Measurements from ENCODE around the gene CUBN.

The CUBN gene

GRCh38 chr10:16992611-16993119 is 136.9 kb downstream of the CUBN start:
- no peak overlapping the region for H3K4me3 ChIP-seq (ENCODE audit: low read depth, low read length)

- no peak overlapping the region for H3K4me3 ChIP-seq (ENCODE audit: low read depth, low read length)
Observed at GRCh38 chr10:16991011-16991410, 138.6 kb downstream of the CUBN start.

- no peak overlapping the region for H3K4me3 ChIP-seq (ENCODE audit: low read depth, low read length)
Observed at GRCh38 chr10:16989826-16990293, 139.8 kb downstream of the CUBN start.

GRCh38 chr10:16988900-16989299 is 140.7 kb downstream of the CUBN start:
- H3K4me3 ChIP-seq (ENCODE audit: low read depth, low read length) = no peak overlapping the region

- no peak overlapping the region for H3K4me3 ChIP-seq (ENCODE audit: low read depth, low read length)
Observed at GRCh38 chr10:16987976-16988610, 141.5 kb downstream of the CUBN start.

GRCh38 chr10:16987206-16987621 is 142.4 kb downstream of the CUBN start:
- no peak overlapping the region for H3K4me3 ChIP-seq (ENCODE audit: low read depth, low read length)

GRCh38 chr10:16986406-16987205 is 143.0 kb downstream of the CUBN start:
- no peak overlapping the region for H3K4me3 ChIP-seq (ENCODE audit: low read depth, low read length)

- H3K4me3 ChIP-seq (ENCODE audit: low read depth, low read length) = no peak overlapping the region
Observed at GRCh38 chr10:16986082-16986405, 143.6 kb downstream of the CUBN start.

- no peak overlapping the region for H3K4me3 ChIP-seq (ENCODE audit: low read depth, low read length)
Observed at GRCh38 chr10:16984242-16984641, 145.4 kb downstream of the CUBN start.

- H3K4me3 ChIP-seq (ENCODE audit: low read depth, low read length) = no peak overlapping the region
Observed at GRCh38 chr10:16976803-16977202, 152.8 kb downstream of the CUBN start.

GRCh38 chr10:16975188-16975587 is 154.4 kb downstream of the CUBN start:
- H3K4me3 ChIP-seq (ENCODE audit: low read depth, low read length) = no peak overlapping the region

- no peak overlapping the region for H3K4me3 ChIP-seq (ENCODE audit: low read depth, low read length)
Observed at GRCh38 chr10:16968416-16969041, 161.1 kb downstream of the CUBN start.

GRCh38 chr10:16967866-16968415 is 161.7 kb downstream of the CUBN start:
- H3K4me3 ChIP-seq (ENCODE audit: low read depth, low read length) = no peak overlapping the region

GRCh38 chr10:16966991-16967865 is 162.4 kb downstream of the CUBN start:
- H3K4me3 ChIP-seq (ENCODE audit: low read depth, low read length) = no peak overlapping the region

- no peak overlapping the region for H3K4me3 ChIP-seq (ENCODE audit: low read depth, low read length)
Observed at GRCh38 chr10:16965740-16966447, 163.7 kb downstream of the CUBN start.

GRCh38 chr10:16965344-16965616 is 164.3 kb downstream of the CUBN start:
- no peak overlapping the region for H3K4me3 ChIP-seq (ENCODE audit: low read depth, low read length)

GRCh38 chr10:16964576-16965343 is 164.9 kb downstream of the CUBN start:
- no peak overlapping the region for H3K4me3 ChIP-seq (ENCODE audit: low read depth, low read length)

- no peak overlapping the region for H3K4me3 ChIP-seq (ENCODE audit: low read depth, low read length)
Observed at GRCh38 chr10:16960551-16960950, 169.1 kb downstream of the CUBN start.

- H3K4me3 ChIP-seq (ENCODE audit: low read depth, low read length) = no peak overlapping the region
Observed at GRCh38 chr10:16957038-16957437, 172.6 kb downstream of the CUBN start.
